Effector memory CD4-positive, alpha-beta T cell (primary cell): ENCODE data around the gene AGR2.

Experiments
- DNase-seq, 3 donors: peaks; one replicate each; pipeline ENCODE4 v3.0.0-alpha.2; 2020
- H3K27ac ChIP-seq: 2 replicates; pipeline ENCODE4 v1.7.0; 2013; ENCODE audit warnings: mild to moderate bottlenecking, low read length, moderate library complexity; ENCODE audit not compliant: insufficient read depth, poor library complexity, severe bottlenecking
- H3K27me3 ChIP-seq: replicated peaks from 2 replicates; pipeline ENCODE4 v1.7.0; 2013; ENCODE audit warnings: mild to moderate bottlenecking, low read length; ENCODE audit not compliant: insufficient read depth, control insufficient read depth, poor library complexity, severe bottlenecking
- H3K36me3 ChIP-seq: 2 replicates; pipeline ENCODE4 v1.7.0; 2013; ENCODE audit warnings: mild to moderate bottlenecking, low read length, moderate library complexity; ENCODE audit not compliant: control insufficient read depth, insufficient read depth
- H3K4me1 ChIP-seq: 2 replicates; pipeline ENCODE4 v1.7.0; 2013; ENCODE audit warnings: low read length, mild to moderate bottlenecking; ENCODE audit not compliant: control insufficient read depth, insufficient read depth, poor library complexity, severe bottlenecking
- H3K4me3 ChIP-seq: 2 replicates; pipeline ENCODE4 v1.7.0; 2013; ENCODE audit warnings: low read length, low read depth, mild to moderate bottlenecking; ENCODE audit not compliant: insufficient read depth, poor library complexity, severe bottlenecking
- H3K9me3 ChIP-seq: 2 replicates; pipeline ENCODE4 v1.7.0; 2013; ENCODE audit warnings: mild to moderate bottlenecking, low read length, moderate library complexity; ENCODE audit not compliant: control insufficient read depth

AGR2 gene

DNA sequence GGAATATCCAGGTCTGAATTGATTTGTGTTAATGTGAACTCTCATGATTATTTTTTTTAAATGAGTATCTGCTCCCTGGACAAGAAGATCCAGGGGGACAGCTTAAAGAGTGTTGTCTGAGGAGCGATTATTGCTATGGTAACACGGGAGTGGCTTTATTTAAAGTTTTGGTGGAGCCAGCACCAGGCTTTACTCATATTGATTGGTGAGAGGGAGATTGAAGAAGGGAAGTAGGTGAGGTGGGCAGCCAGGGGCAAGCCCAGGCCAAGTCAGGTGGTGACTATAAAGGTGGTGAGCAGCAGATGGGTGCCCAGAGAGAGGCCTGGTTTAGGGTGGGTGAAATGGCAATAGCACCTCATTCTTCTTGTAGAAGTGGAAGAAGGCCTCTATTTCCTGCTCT lies 10.2 kb upstream of the AGR2 start:
- Histone ChIP-seq H3K27me3 (no peaks in the 10 kb centered on the region), H3K4me3 (no peak overlapping the region), H3K9me3 (no peaks in the 10 kb centered on the region), H3K4me1 (no peaks in the 10 kb centered on the region), H3K27ac (no peak overlapping the region), H3K36me3 (no peaks in the 10 kb centered on the region)
- no peak for DNase-seq

DNA sequence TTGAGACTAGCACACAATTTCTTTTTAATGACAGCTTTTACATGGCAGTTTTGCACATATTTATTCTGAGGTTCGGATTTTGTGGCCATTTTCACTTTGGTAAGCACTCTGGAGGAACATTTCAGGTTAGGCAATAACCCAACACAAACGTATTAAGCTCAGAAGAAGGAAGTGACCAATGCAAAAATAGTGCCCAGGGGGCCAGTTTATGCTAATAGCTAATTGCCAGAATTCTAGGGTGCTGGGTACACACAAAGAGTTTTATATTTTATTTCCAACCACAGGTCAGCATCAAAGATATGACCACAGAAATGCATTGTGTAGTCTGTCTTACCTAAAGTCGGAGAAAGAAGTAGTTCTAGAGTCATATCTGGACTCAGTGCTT lies 8.4 kb upstream of the AGR2 start:
- Histone ChIP-seq H3K9me3 (no peaks in the 10 kb centered on the region), H3K4me1 (no peaks in the 10 kb centered on the region), H3K4me3 (no peak overlapping the region), H3K27me3 (no peaks in the 10 kb centered on the region), H3K27ac (no peak overlapping the region), H3K36me3 (no peaks in the 10 kb centered on the region)
- no peak for DNase-seq

DNA sequence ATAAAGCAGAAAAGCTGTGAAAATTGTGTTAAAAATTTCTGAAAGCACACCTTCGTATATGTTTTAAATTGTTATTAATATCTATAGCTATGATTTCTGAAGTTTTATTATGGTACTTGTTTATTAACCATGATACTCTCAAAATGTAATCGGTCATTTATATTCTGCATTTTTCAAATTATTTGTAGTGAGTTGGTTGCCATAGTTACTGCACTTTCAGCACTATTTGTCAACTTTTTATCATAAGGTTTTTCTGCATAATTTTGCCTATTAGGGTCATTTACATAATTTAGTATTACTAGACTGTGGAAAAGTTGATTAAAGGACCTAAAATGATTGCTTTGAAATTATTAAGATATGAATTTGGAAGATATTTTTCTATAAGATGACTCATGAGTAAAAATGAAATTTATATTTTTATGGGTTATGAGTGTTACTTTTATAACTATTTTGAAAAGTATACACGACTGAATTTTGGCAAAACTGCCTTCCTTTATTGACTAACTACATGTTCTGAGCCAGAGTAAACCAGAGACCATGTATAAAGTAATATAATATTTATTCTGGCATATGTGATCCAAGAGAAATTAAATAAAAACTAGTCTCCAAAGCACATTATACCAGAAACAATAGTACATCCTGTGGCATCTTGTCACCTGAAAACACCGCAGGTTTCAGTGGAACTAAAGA lies 7.9 kb upstream of the AGR2 start:
- no peak overlapping the region for H3K4me3 ChIP-seq
- no peaks in the 10 kb centered on the region for H3K9me3 ChIP-seq
- no peaks in the 10 kb centered on the region for H3K27me3 ChIP-seq
- no peaks in the 10 kb centered on the region for H3K4me1 ChIP-seq
- H3K36me3 ChIP-seq: no peaks in the 10 kb centered on the region
- no peak for DNase-seq
- no peak overlapping the region for H3K27ac ChIP-seq

DNA sequence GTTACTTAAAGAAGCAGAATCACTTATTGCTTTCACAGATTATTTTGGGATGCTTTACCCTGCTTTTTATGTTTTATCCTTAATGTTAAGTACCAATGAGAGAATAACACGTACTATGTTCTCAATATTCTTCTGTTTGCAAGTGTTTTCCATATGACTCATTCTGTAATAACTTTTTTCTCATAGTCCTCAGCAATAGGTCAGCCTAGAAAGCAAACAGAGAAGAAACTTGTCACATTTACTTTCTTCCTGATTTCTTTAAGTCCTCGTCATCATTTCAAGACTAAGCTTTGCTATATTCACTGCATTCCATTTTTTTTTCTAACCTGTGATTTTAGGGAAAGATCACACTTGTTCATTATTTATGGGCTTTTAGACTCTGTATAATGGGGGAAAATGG lies 6.8 kb upstream of the AGR2 start:
- no peak for DNase-seq
- Histone ChIP-seq H3K27ac (no peak overlapping the region), H3K4me3 (no peak overlapping the region), H3K9me3 (no peaks in the 10 kb centered on the region), H3K27me3 (no peaks in the 10 kb centered on the region), H3K4me1 (no peaks in the 10 kb centered on the region), H3K36me3 (no peaks in the 10 kb centered on the region)

GRCh38 chr7:16810573-16810972 lies 5.8 kb upstream of the AGR2 start:
- DNase-seq: no peak
- H3K4me3 ChIP-seq: no peak overlapping the region
- H3K36me3 ChIP-seq: no peaks in the 10 kb centered on the region
- no peak overlapping the region for H3K27ac ChIP-seq
- H3K27me3 ChIP-seq: no peaks in the 10 kb centered on the region
- no peaks in the 10 kb centered on the region for H3K4me1 ChIP-seq
- H3K9me3 ChIP-seq: no peaks in the 10 kb centered on the region

DNA sequence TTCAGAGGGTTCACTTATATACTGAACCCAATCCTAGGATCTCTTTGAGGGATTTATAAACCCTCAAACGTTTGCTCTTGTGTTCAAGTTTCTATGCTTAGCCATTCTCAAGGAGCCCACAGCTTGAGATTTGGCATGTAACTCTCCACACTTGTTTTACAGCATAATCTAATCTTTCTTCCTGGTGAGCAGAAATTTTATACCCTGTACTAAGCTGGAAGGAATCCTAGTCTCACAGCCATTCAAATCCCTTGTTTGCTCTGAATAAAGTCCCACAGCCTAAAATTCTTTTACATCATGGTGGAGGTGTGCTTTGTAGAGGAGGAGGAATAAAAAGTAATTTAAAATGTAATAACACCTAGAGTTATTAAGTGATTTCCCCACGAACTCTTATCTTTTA lies 5.3 kb upstream of the AGR2 start:
- H3K36me3 ChIP-seq: no peaks in the 10 kb centered on the region
- no peaks in the 10 kb centered on the region for H3K9me3 ChIP-seq
- no peaks in the 10 kb centered on the region for H3K27me3 ChIP-seq
- DNase-seq: no peak
- no peaks in the 10 kb centered on the region for H3K4me1 ChIP-seq
- no peak overlapping the region for H3K4me3 ChIP-seq
- H3K27ac ChIP-seq: no peak overlapping the region

DNA sequence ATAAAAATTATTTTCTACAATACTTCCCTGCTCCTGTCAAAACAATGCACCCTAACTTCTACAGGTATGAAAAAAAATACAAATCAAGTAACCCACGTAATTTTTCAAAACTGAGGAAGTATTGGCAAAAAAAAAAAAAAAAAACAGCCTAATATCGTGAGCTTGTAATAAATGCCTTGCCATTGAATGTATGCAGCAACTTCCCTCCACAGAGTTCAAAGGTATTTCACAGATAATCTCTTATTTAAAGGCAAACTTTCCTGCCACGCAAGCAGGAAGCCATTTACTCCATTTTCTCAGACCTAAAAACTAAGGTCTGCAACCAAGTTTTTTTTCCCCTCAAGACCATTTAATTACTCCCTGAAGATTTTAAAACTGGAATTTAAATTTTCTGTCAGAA lies 642 bp upstream of the AGR2 start:
- Histone ChIP-seq H3K4me1 (no peaks in the 10 kb centered on the region), H3K9me3 (no peaks in the 10 kb centered on the region), H3K36me3 (no peaks in the 10 kb centered on the region), H3K4me3 (no peak overlapping the region), H3K27ac (no peak overlapping the region), H3K27me3 (no peaks in the 10 kb centered on the region)
- DNase-seq: no peak

DNA sequence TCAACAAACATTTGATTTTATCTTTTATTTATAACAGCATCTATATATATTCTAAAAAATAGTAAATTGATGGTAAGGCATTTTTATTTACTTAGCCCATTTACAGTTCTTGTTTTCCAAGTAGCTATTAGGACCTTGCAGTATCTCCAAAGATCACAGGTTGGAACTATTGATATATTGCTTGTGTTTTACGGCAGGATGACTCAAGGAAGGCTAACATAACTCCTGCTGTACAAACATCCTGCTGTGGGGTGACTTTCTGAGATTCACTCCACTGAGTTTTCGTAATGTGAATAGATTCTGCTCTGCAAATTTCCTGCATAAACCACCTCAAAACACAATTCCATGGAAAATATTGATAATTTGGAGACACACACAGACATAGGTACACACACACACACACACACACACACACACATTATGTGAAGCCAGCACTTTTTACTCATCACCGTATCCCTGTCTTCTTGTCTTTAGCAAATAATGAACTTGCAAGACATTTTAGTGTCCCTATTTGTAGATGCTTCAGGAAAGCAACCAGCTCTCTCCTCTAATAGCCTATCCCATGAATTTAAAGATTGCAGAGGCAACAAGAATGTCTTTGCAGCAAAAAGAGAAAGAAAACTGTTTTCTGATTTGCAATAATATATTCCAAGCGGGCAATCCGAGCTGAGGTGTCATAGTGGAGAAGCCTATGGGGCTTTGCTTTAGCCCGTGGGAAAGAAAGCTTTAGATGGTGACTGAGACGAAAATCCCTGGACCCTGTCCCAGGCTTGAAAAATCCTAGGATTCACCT lies 722 bp downstream of the AGR2 start:
- no peaks in the 10 kb centered on the region for H3K36me3 ChIP-seq
- DNase-seq: no peak
- no peaks in the 10 kb centered on the region for H3K27me3 ChIP-seq
- H3K4me3 ChIP-seq: no peak overlapping the region
- no peaks in the 10 kb centered on the region for H3K9me3 ChIP-seq
- no peak overlapping the region for H3K27ac ChIP-seq
- H3K4me1 ChIP-seq: no peaks in the 10 kb centered on the region

DNA sequence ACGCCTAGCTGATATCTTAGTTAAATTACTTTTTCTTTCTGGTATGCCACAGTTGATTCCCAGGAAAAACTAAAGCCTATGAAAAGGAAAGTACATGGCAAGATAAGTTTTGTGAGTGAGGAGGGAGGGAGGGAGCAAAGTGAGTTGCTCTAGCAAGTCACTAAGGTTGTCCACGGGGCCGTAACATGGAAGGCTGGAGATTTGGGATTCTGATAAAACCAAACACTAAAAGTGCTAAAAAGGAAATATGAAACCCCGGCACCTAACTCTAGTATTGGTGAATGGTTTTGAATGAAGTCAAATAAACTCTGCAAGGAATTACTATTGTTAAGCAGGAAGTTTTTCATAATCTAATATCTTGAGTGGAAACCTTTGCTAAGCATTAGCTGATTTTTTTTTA lies 1.7 kb downstream of the AGR2 start:
- H3K27ac ChIP-seq: no peak overlapping the region
- no peaks in the 10 kb centered on the region for H3K9me3 ChIP-seq
- no peak overlapping the region for H3K4me3 ChIP-seq
- no peaks in the 10 kb centered on the region for H3K27me3 ChIP-seq
- no peak for DNase-seq
- H3K36me3 ChIP-seq: no peaks in the 10 kb centered on the region
- no peaks in the 10 kb centered on the region for H3K4me1 ChIP-seq

- Histone ChIP-seq H3K4me1 (no peaks in the 10 kb centered on the region), H3K4me3 (no peak overlapping the region), H3K27me3 (no peaks in the 10 kb centered on the region), H3K27ac (no peak overlapping the region), H3K9me3 (no peaks in the 10 kb centered on the region), H3K36me3 (no peaks in the 10 kb centered on the region)
- DNase-seq: no peak
Observed at GRCh38 chr7:16801579-16801978, 3.2 kb downstream of the AGR2 start.
